ENCODE measurements around the gene GPC6.

GPC6 gene

GRCh38 chr13:93517658-93518057, 291.1 kb downstream of the GPC6 start:
- DNase-seq: no peak

GRCh38 chr13:93521307-93521706, 294.7 kb downstream of the GPC6 start:
- no peak for DNase-seq

- no peak for DNase-seq
These were observed 295.9 kb downstream of the GPC6 start for GRCh38 chr13:93522501-93522900.

- no peak for DNase-seq
These were observed 298.5 kb downstream of the GPC6 start for GRCh38 chr13:93525087-93525486.

- no peak for DNase-seq
These were observed 301.2 kb downstream of the GPC6 start for GRCh38 chr13:93527748-93528297.

GRCh38 chr13:93529961-93530360, 303.4 kb downstream of the GPC6 start:
- no peak for DNase-seq

GRCh38 chr13:93534181-93534700, 307.6 kb downstream of the GPC6 start:
- no peak for DNase-seq

GRCh38 chr13:93535251-93535650, 308.6 kb downstream of the GPC6 start:
- no peak for DNase-seq

- DNase-seq: no peak
These were observed 313.3 kb downstream of the GPC6 start for GRCh38 chr13:93539914-93540313.

- DNase-seq: no peak
These were observed 321.3 kb downstream of the GPC6 start for GRCh38 chr13:93547886-93548285.

- no peak for DNase-seq
These were observed 322.9 kb downstream of the GPC6 start for GRCh38 chr13:93549326-93550005.

- no peak for DNase-seq
These were observed 323.6 kb downstream of the GPC6 start for GRCh38 chr13:93550236-93550635.

- DNase-seq: no peak
These were observed 326.0 kb downstream of the GPC6 start for GRCh38 chr13:93552596-93552995.

GRCh38 chr13:93554514-93554913, 327.9 kb downstream of the GPC6 start:
- DNase-seq: no peak

- DNase-seq: no peak
These were observed 332.0 kb downstream of the GPC6 start for GRCh38 chr13:93558637-93559036.

GRCh38 chr13:93559718-93560117, 333.1 kb downstream of the GPC6 start:
- DNase-seq: no peak

- DNase-seq: no peak
These were observed 335.1 kb downstream of the GPC6 start for GRCh38 chr13:93561576-93562225.

GRCh38 chr13:93562676-93563075, 336.1 kb downstream of the GPC6 start:
- no peak for DNase-seq

- no peak for DNase-seq
These were observed 350.5 kb downstream of the GPC6 start for GRCh38 chr13:93577105-93577504.

- no peak for DNase-seq
These were observed 363.2 kb downstream of the GPC6 start for GRCh38 chr13:93589788-93590187.

GRCh38 chr13:93603043-93603442, 376.4 kb downstream of the GPC6 start:
- DNase-seq: no peak

- no peak for DNase-seq
These were observed 388.2 kb downstream of the GPC6 start for GRCh38 chr13:93614776-93615175.

GRCh38 chr13:93620181-93620765, 393.7 kb downstream of the GPC6 start:
- no peak for DNase-seq

- no peak for DNase-seq
These were observed 394.4 kb downstream of the GPC6 start for GRCh38 chr13:93621051-93621450.

Measured in activated CD4-positive, alpha-beta T cell treated with anti-CD3 and anti-CD28 coated beads, Interleukin-2, Interleukin-6, amounts not matched to agents 100 ng/mL and 50 ng/mL, durations not matched to agents 16 hours and 8 hours (primary cell).